ENCODE measurements around the gene CXCL5.

CXCL5 gene

GRCh38 chr4:73948990-73949706 lies 49.3 kb downstream of the CXCL5 start:
- H3K36me3 ChIP-seq (ENCODE audit: insufficient read depth, low read length), result no peaks in the 10 kb centered on the region
- DNase-seq (ENCODE audit: low read depth, low spot score), result no peak
- TF ChIP-seq POLR2AphosphoS5 (IDR thresholded peaks at IDR 0.05; ENCODE audit: borderline replicate concordance, low read depth, low read length) (no peak), FOXP2 (optimal IDR thresholded peaks at IDR 0.05; ENCODE audit: control extremely low read depth, extremely low read length, insufficient read depth) (no peak), EZH2 (IDR thresholded peaks at IDR 0.05) (no peak)
- H3K9me3 ChIP-seq (ENCODE audit: low read depth, low read length), result no peaks in the 10 kb centered on the region
- H3K9ac ChIP-seq (ENCODE audit: insufficient read length), result no peak overlapping the region
- no peak overlapping the region for H3K27ac ChIP-seq
- H3K4me3 ChIP-seq, result no peak overlapping the region

GRCh38 chr4:73948291-73948690 lies 50.2 kb downstream of the CXCL5 start:
- TF ChIP-seq FOXP2 (optimal IDR thresholded peaks at IDR 0.05; ENCODE audit: control extremely low read depth, extremely low read length, insufficient read depth) (no peak), EZH2 (IDR thresholded peaks at IDR 0.05) (no peak), POLR2AphosphoS5 (IDR thresholded peaks at IDR 0.05; ENCODE audit: borderline replicate concordance, low read depth, low read length) (no peak)
- H3K27ac ChIP-seq, result no peak overlapping the region
- no peaks in the 10 kb centered on the region for H3K36me3 ChIP-seq (ENCODE audit: insufficient read depth, low read length)
- DNase-seq (ENCODE audit: low read depth, low spot score), result no peak
- no peak overlapping the region for H3K4me3 ChIP-seq
- no peak overlapping the region for H3K9ac ChIP-seq (ENCODE audit: insufficient read length)
- H3K9me3 ChIP-seq (ENCODE audit: low read depth, low read length), result no peaks in the 10 kb centered on the region

GRCh38 chr4:73947239-73947985 lies 51.1 kb downstream of the CXCL5 start:
- H3K36me3 ChIP-seq (ENCODE audit: insufficient read depth, low read length), result no peaks in the 10 kb centered on the region
- no peak for DNase-seq (ENCODE audit: low read depth, low spot score)
- H3K9ac ChIP-seq (ENCODE audit: insufficient read length), result no peak overlapping the region
- no peak overlapping the region for H3K27ac ChIP-seq
- no peak overlapping the region for H3K4me3 ChIP-seq
- TF ChIP-seq EZH2 (IDR thresholded peaks at IDR 0.05), result no peak
- no peak for TF ChIP-seq FOXP2 (optimal IDR thresholded peaks at IDR 0.05; ENCODE audit: control extremely low read depth, extremely low read length, insufficient read depth)
- no peaks in the 10 kb centered on the region for H3K9me3 ChIP-seq (ENCODE audit: low read depth, low read length)

GRCh38 chr4:73945674-73946449 lies 52.6 kb downstream of the CXCL5 start:
- Histone ChIP-seq H3K9me3 (ENCODE audit: low read depth, low read length) (no peaks in the 10 kb centered on the region), H3K4me3 (no peak overlapping the region), H3K36me3 (ENCODE audit: insufficient read depth, low read length) (no peaks in the 10 kb centered on the region), H3K27ac (no peak overlapping the region), H3K9ac (ENCODE audit: insufficient read length) (no peak overlapping the region)
- TF ChIP-seq FOXP2 (optimal IDR thresholded peaks at IDR 0.05; ENCODE audit: control extremely low read depth, extremely low read length, insufficient read depth) (no peak), EZH2 (IDR thresholded peaks at IDR 0.05) (no peak), POLR2AphosphoS5 (IDR thresholded peaks at IDR 0.05; ENCODE audit: borderline replicate concordance, low read depth, low read length) (no peak)
- no peak for DNase-seq (ENCODE audit: low read depth, low spot score)
